ENCODE measurements around the gene CD300LG.
"Not testable (repeated sequence)": the region's sequence is repeated elsewhere in the genome, so short reads cannot be mapped to it uniquely, and the experiment has no call there.

Gene CD300LG

GRCh38 chr17:43846963-43847371, at the start of gene CD300LG:
CD300LG (plus strand) TSS chr17:43847176; CDS start chr17:43847217, 41 bp downstream.
- no peak for DNase-seq

- DNase-seq: not testable (repeated sequence)
These were observed 49.0 kb upstream of the CD300LG start for GRCh38 chr17:43798024-43798423.

GRCh38 chr17:43799047-43799446, 47.9 kb upstream of the CD300LG start:
- no peak for DNase-seq

GRCh38 chr17:43800736-43801135, 46.2 kb upstream of the CD300LG start:
- DNase-seq: no peak

- DNase-seq: no peak
These were observed 45.1 kb upstream of the CD300LG start for GRCh38 chr17:43801844-43802243.

- DNase-seq: no peak
These were observed 43.2 kb upstream of the CD300LG start for GRCh38 chr17:43803758-43804157.

- no peak for DNase-seq
These were observed 41.9 kb upstream of the CD300LG start for GRCh38 chr17:43805117-43805516.

- no peak for DNase-seq
These were observed 38.9 kb upstream of the CD300LG start for GRCh38 chr17:43808076-43808475.

GRCh38 chr17:43809121-43809520, 37.9 kb upstream of the CD300LG start:
- no peak for DNase-seq

- no peak for DNase-seq
These were observed 36.7 kb upstream of the CD300LG start for GRCh38 chr17:43810226-43810715.

- DNase-seq: no peak
These were observed 36.2 kb upstream of the CD300LG start for GRCh38 chr17:43810823-43811222.

GRCh38 chr17:43812396-43813265, 34.3 kb upstream of the CD300LG start:
- DNase-seq: no peak

GRCh38 chr17:43813386-43813785, 33.6 kb upstream of the CD300LG start:
- DNase-seq: no peak

GRCh38 chr17:43814026-43814425, 33.0 kb upstream of the CD300LG start:
- no peak for DNase-seq

GRCh38 chr17:43814714-43815113, 32.3 kb upstream of the CD300LG start:
- DNase-seq: no peak

- DNase-seq: no peak
These were observed 30.3 kb upstream of the CD300LG start for GRCh38 chr17:43816336-43817320.

GRCh38 chr17:43817826-43818225, 29.1 kb upstream of the CD300LG start:
- no peak for DNase-seq

GRCh38 chr17:43818966-43819365, 28.0 kb upstream of the CD300LG start:
- no peak for DNase-seq

- no peak for DNase-seq
These were observed 26.2 kb upstream of the CD300LG start for GRCh38 chr17:43820759-43821158.

GRCh38 chr17:43822570-43823190, 24.3 kb upstream of the CD300LG start:
- DNase-seq: no peak

- DNase-seq: no peak
These were observed 23.5 kb upstream of the CD300LG start for GRCh38 chr17:43823350-43824084.

GRCh38 chr17:43825567-43825966, 21.4 kb upstream of the CD300LG start:
- DNase-seq: no peak

All from activated CD4-positive, alpha-beta T cell treated with anti-CD3 and anti-CD28 coated beads, Interleukin-10, Interleukin-2, amounts not matched to agents 100 ng/mL and 50 ng/mL, durations not matched to agents 16 hours and 8 hours (primary cell).